SK-N-SH treated with all-trans-retinoic acid at 6 μM for 48 hours (cell line): ENCODE measurements around the gene VAV3.

Source experiments
- ATAC-seq: fragments of 200-7000 bp; cut with Tn5 transposase; 3 replicates; pipeline ENCODE4 v1.9.1; 2020; ENCODE audit warnings: mild to moderate bottlenecking, moderate library complexity
- BACH2 ChIP-seq: fragments of 250-450 bp; sonication (Bioruptor Pico); IDR thresholded peaks from 2 replicates; pipeline ENCODE4 v1.9.0; 2021; ENCODE audit warnings: mild to moderate bottlenecking, borderline replicate concordance
- ESRRG ChIP-seq: fragments of 250-450 bp; sonication (Bioruptor Pico); IDR thresholded peaks from 2 replicates; pipeline ENCODE4 v1.6.1; 2021; ENCODE audit warnings: mild to moderate bottlenecking
- GLIS3 ChIP-seq: fragments of 250-450 bp; sonication (Bioruptor Pico); IDR thresholded peaks from 2 replicates; pipeline ENCODE4 v1.5.0; 2020; ENCODE audit warnings: mild to moderate bottlenecking, moderate library complexity
- ISL1 ChIP-seq: fragments of 250-450 bp; sonication (Bioruptor Pico); IDR thresholded peaks from 2 replicates; pipeline ENCODE4 v2.1.2; 2022; ENCODE audit warnings: mild to moderate bottlenecking, moderate library complexity
- RARB ChIP-seq: fragments of 250-450 bp; sonication (Bioruptor Pico); IDR thresholded peaks from 2 replicates; pipeline ENCODE4 v1.8.0; 2021; ENCODE audit warnings: mild to moderate bottlenecking, moderate library complexity
- TCF4 ChIP-seq: fragments of 250-450 bp; sonication (Bioruptor Pico); IDR thresholded peaks from 2 replicates; pipeline ENCODE4 v1.8.0; 2021; ENCODE audit warnings: mild to moderate bottlenecking, moderate library complexity, borderline replicate concordance
- TOX ChIP-seq: fragments of 250-450 bp; sonication (Bioruptor Pico); IDR thresholded peaks from 2 replicates; pipeline ENCODE4 v1.8.0; 2021; ENCODE audit warnings: mild to moderate bottlenecking, moderate library complexity, borderline replicate concordance
- ZC3H10 ChIP-seq: fragments of 250-450 bp; sonication (Bioruptor Pico); IDR thresholded peaks from 2 replicates; pipeline ENCODE4 v1.5.1; 2021; ENCODE audit warnings: mild to moderate bottlenecking, moderate library complexity
- ZFP30 ChIP-seq: fragments of 450-650 bp; formaldehyde crosslinking; IDR thresholded peaks from 2 replicates; pipeline ENCODE4 v1.5.0; 2022; ENCODE audit warnings: mild to moderate bottlenecking, moderate library complexity
- ZNF8 ChIP-seq: fragments of 450-650 bp; formaldehyde crosslinking; IDR thresholded peaks from 2 replicates; pipeline ENCODE4 v1.5.0; 2020; ENCODE audit warnings: mild to moderate bottlenecking, moderate library complexity
- TF ChIP-seq, protein P1 (sequence below): fragments of 250-450 bp; sonication (Bioruptor Pico); IDR thresholded peaks from 2 replicates; pipeline ENCODE4 v1.8.0; 2021; ENCODE audit warnings: low read depth, mild to moderate bottlenecking, moderate library complexity, borderline replicate concordance
- TF ChIP-seq, protein P2 (sequence below): fragments of 250-450 bp; sonication (Bioruptor Pico); IDR thresholded peaks from 2 replicates; pipeline ENCODE4 v1.5.1; 2021; ENCODE audit warnings: mild to moderate bottlenecking, moderate library complexity
- TF ChIP-seq, protein P3 (sequence below): fragments of 250-450 bp; sonication (Bioruptor Pico); IDR thresholded peaks from 2 replicates; pipeline ENCODE4 v1.5.0; 2020; ENCODE audit warnings: mild to moderate bottlenecking, moderate library complexity
- TF ChIP-seq, protein P4 (sequence below): fragments of 250-450 bp; sonication (Bioruptor Pico); IDR thresholded peaks from 2 replicates; pipeline ENCODE4 v1.8.0; 2020; ENCODE audit warnings: mild to moderate bottlenecking, moderate library complexity, borderline replicate concordance

Gene VAV3

DNA sequence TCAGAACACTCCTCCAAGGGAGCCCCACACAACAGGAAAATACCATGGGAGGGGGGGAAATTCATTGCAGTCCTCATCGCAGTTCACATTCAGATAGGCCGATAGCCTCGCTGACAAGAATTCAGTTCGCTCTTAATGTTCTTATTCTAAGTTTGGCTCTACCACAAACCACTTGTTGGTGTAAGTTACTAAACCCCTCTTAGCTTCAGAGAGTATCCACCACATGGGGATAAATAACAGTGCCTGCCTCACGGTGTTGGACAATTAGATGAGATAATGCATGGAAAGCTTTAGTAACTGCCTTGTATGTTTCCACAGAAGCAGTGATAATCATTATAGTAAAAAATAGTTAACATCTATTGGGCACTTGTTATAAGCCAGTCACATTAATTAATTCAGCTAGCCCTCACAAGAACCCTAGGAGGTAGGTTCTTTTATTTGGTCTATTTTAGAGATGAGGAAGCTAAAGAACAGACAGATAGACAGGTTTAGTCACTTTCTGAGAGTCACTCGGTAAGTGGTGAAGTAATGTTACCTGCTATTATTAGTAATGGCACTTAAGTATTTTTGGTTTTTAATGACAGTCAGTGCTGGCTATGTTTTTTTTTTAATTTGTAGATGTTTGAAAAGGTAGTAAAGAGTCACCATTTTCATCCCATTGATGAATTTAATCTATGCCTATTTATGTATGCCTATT is 10.1 kb downstream of the VAV3 start:
- no peak for TF ChIP-seq ZNF8 (CRISPR knock-in tag)
- TF ChIP-seq, protein P1, sequence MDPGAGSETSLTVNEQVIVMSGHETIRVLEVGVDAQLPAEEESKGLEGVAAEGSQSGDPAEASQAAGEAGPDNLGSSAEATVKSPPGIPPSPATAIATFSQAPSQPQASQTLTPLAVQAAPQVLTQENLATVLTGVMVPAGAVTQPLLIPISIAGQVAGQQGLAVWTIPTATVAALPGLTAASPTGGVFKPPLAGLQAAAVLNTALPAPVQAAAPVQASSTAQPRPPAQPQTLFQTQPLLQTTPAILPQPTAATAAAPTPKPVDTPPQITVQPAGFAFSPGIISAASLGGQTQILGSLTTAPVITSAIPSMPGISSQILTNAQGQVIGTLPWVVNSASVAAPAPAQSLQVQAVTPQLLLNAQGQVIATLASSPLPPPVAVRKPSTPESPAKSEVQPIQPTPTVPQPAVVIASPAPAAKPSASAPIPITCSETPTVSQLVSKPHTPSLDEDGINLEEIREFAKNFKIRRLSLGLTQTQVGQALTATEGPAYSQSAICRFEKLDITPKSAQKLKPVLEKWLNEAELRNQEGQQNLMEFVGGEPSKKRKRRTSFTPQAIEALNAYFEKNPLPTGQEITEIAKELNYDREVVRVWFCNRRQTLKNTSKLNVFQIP: no peak
- TF ChIP-seq, protein P2, sequence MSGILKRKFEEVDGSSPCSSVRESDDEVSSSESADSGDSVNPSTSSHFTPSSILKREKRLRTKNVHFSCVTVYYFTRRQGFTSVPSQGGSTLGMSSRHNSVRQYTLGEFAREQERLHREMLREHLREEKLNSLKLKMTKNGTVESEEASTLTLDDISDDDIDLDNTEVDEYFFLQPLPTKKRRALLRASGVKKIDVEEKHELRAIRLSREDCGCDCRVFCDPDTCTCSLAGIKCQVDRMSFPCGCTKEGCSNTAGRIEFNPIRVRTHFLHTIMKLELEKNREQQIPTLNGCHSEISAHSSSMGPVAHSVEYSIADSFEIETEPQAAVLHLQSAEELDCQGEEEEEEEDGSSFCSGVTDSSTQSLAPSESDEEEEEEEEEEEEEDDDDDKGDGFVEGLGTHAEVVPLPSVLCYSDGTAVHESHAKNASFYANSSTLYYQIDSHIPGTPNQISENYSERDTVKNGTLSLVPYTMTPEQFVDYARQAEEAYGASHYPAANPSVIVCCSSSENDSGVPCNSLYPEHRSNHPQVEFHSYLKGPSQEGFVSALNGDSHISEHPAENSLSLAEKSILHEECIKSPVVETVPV (CRISPR knock-in tag): no peak
- no peak for TF ChIP-seq BACH2
- TF ChIP-seq, protein P3, sequence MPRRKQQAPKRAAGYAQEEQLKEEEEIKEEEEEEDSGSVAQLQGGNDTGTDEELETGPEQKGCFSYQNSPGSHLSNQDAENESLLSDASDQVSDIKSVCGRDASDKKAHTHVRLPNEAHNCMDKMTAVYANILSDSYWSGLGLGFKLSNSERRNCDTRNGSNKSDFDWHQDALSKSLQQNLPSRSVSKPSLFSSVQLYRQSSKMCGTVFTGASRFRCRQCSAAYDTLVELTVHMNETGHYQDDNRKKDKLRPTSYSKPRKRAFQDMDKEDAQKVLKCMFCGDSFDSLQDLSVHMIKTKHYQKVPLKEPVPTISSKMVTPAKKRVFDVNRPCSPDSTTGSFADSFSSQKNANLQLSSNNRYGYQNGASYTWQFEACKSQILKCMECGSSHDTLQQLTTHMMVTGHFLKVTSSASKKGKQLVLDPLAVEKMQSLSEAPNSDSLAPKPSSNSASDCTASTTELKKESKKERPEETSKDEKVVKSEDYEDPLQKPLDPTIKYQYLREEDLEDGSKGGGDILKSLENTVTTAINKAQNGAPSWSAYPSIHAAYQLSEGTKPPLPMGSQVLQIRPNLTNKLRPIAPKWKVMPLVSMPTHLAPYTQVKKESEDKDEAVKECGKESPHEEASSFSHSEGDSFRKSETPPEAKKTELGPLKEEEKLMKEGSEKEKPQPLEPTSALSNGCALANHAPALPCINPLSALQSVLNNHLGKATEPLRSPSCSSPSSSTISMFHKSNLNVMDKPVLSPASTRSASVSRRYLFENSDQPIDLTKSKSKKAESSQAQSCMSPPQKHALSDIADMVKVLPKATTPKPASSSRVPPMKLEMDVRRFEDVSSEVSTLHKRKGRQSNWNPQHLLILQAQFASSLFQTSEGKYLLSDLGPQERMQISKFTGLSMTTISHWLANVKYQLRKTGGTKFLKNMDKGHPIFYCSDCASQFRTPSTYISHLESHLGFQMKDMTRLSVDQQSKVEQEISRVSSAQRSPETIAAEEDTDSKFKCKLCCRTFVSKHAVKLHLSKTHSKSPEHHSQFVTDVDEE: no peak
- no peak for ATAC-seq

DNA sequence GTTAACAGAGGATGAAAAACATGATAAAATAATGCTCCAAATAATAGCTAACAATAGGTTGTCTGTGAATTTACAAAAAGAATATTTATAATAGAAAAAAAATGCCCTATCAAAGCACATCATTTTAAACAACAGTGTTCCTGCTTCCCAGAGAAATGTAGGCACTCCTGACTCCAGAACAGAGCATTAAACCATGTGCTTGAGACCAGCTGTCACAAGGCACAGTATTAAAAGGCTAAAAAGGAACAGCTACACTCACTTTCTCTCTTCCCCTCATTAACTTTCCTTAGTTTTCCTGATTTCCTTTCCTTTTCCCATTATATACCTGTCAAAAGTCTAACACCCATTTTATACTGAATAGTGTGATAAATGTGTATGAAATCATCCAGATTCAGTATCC is 10.9 kb downstream of the VAV3 start:
- TF ChIP-seq, protein P1: no peak
- TF ChIP-seq TCF4 (CRISPR knock-in tag) (no peak), ZFP30 (CRISPR knock-in tag) (no peak), ZC3H10 (CRISPR knock-in tag) (no peak), GLIS3 (no peak), ZNF8 (CRISPR knock-in tag) (no peak), ESRRG (CRISPR knock-in tag) (no peak), RARB (CRISPR knock-in tag) (no peak), BACH2 (no peak), TOX (CRISPR knock-in tag) (no peak)
- TF ChIP-seq, protein P2 (CRISPR knock-in tag): no peak
- TF ChIP-seq, protein P4, sequence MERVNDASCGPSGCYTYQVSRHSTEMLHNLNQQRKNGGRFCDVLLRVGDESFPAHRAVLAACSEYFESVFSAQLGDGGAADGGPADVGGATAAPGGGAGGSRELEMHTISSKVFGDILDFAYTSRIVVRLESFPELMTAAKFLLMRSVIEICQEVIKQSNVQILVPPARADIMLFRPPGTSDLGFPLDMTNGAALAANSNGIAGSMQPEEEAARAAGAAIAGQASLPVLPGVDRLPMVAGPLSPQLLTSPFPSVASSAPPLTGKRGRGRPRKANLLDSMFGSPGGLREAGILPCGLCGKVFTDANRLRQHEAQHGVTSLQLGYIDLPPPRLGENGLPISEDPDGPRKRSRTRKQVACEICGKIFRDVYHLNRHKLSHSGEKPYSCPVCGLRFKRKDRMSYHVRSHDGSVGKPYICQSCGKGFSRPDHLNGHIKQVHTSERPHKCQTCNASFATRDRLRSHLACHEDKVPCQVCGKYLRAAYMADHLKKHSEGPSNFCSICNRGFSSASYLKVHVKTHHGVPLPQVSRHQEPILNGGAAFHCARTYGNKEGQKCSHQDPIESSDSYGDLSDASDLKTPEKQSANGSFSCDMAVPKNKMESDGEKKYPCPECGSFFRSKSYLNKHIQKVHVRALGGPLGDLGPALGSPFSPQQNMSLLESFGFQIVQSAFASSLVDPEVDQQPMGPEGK (CRISPR knock-in tag): no peak
- TF ChIP-seq, protein P3: no peak
- no peak for ATAC-seq

DNA sequence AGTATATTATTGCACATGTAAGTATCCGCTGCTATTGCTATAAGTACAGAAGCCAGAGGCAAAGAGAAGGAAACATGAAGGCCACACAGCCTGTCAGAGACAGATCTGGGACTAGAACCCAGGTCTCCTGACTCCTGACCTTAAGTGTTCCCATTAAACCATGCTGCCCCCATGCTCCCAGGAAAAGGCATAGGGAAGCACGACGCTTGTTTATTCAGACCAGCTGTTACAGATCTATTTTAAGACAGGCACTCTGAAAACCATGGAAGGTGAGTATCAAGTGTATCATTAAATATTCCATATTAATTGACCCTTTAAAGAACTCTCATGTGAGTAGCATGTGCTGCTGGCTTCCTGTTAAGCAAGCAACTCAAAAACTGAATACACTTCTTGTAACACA is 11.4 kb downstream of the VAV3 start:
- TF ChIP-seq, protein P4 (CRISPR knock-in tag): no peak
- TF ChIP-seq GLIS3: no peak
- TF ChIP-seq ISL1: no peak
- no peak for ATAC-seq
